IPS-NIHi7 (cell line): ENCODE measurements around the gene KIF21B.

Experiments
- DNase-seq: peaks from one replicate; pipeline ENCODE4 v3.0.0; 2012; ENCODE audit warnings: mixed read lengths; ENCODE audit errors: extremely low spot score

Gene KIF21B

GRCh38 chr1:201049248-201049831 lies 25.8 kb upstream of the KIF21B start:
- DNase-seq, result no peak

- DNase-seq, result no peak
Measured at GRCh38 chr1:201048521-201048920, 25.0 kb upstream of the KIF21B start.

- DNase-seq, result no peak
Measured at GRCh38 chr1:201044119-201044518, 20.6 kb upstream of the KIF21B start.

GRCh38 chr1:201042779-201043461 lies 19.4 kb upstream of the KIF21B start:
- peak; percentile 81 for DNase-seq

- no peak for DNase-seq
Measured at GRCh38 chr1:201041011-201041410, 17.5 kb upstream of the KIF21B start.

- no peak for DNase-seq
Measured at GRCh38 chr1:201039876-201040275, 16.4 kb upstream of the KIF21B start.

GRCh38 chr1:201039418-201039817 lies 15.9 kb upstream of the KIF21B start:
- DNase-seq, result no peak

- DNase-seq, result no peak
Measured at GRCh38 chr1:201038186-201038876, 14.8 kb upstream of the KIF21B start.

GRCh38 chr1:201036188-201036842 lies 12.8 kb upstream of the KIF21B start:
- DNase-seq, result no peak

GRCh38 chr1:201034671-201035070 lies 11.2 kb upstream of the KIF21B start:
- no peak for DNase-seq

- DNase-seq, result no peak
Measured at GRCh38 chr1:201032408-201032807, 8.9 kb upstream of the KIF21B start.

GRCh38 chr1:201028461-201028889 lies 5.0 kb upstream of the KIF21B start:
- DNase-seq, result no peak

GRCh38 chr1:201026836-201027235 lies 3.3 kb upstream of the KIF21B start:
- DNase-seq, result no peak

GRCh38 chr1:201026234-201026633 lies 2.7 kb upstream of the KIF21B start:
- no peak for DNase-seq

GRCh38 chr1:201025571-201026002 lies 2.1 kb upstream of the KIF21B start:
- DNase-seq, result peak; percentile 84

- DNase-seq, result no peak
Measured at GRCh38 chr1:201024625-201024998, 1.1 kb upstream of the KIF21B start.

GRCh38 chr1:201023920-201024624 lies 558 bp upstream of the KIF21B start:
- DNase-seq, result no peak

GRCh38 chr1:201022820-201023516 lies 546 bp downstream of the KIF21B start:
- DNase-seq, result peak; percentile 55

GRCh38 chr1:201022493-201022819 lies 1.1 kb downstream of the KIF21B start:
- DNase-seq, result no peak

GRCh38 chr1:201021630-201022492 lies 1.7 kb downstream of the KIF21B start:
- DNase-seq, result no peak
